ENCODE measurements around the gene PAGR1. TPM values are rescaled to one million over a fixed set of nuclear protein-coding genes. Genes with fewer than 3 reads are reported as not detected.
A peak's percentile ranks its signal among the peaks of the same experiment; 100 is the strongest.
"Not testable (repeated sequence)": the region's sequence is repeated elsewhere in the genome, so short reads cannot be mapped to it uniquely, and the experiment has no call there.

Gene PAGR1
- total RNA-seq, 1 donor from 2014 or later, result 14.7 TPM

GRCh38 chr16:29848420-29849297 is 32.7 kb downstream of the PAGR1 start:
- ATAC-seq (ENCODE audit: poor library complexity), result peak; percentile 88
- peak; percentile 83 for DNase-seq
- intact Hi-C loops (cut with DNase I), result loop anchor here (10.0 kb wide), 1 partner anchor 144 kb away; no protein-coding TSS in a partner anchor

DNA sequence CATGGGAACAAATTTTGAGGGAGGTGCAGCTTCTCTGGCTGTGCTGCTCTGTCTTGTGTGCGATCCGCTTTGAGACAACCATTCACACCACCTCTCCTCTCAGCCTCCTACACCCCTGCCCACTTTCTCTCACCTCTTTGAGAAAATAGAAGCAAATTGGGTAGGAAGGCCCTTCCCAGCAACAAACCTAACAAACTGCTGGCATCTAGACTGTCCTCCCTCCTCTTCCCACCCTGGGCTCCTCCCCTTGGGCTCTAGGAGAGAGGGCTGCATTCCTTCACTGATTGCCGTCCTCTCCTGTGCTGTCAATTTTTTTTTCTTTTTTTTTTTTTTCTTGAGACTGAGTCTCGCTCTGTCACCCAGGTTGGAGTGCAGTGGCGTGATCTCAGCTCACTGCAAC is 33.6 kb downstream of the PAGR1 start:
- intact Hi-C loops (cut with DNase I), result loop anchor here (10.0 kb wide), 1 partner anchor 145 kb away; no protein-coding TSS in a partner anchor
- ATAC-seq (ENCODE audit: poor library complexity), result peak; percentile 15
- DNase-seq, result no peak

DNA sequence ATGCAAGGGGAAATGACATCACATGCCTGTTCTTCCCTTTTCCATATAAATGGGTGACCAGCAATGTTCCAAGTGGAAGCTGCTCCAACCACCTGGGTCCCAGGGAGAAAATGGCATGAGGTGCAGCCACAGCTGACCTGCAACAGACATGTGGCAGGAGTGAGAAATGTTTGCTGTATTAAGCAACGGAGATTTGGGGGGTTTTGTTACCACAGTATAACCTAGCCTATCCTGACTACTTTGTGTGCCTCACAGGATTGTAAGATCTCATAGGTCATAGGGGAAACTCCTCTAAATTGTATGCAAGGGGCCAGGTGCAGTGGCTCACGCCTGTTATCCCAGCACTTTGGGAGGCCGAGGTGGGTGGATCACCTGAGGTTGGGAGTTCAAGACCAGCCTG is 35.0 kb downstream of the PAGR1 start:
- intact Hi-C loops (cut with DNase I), result no loop called here
- DNase-seq, result no peak
- no peak for ATAC-seq (ENCODE audit: poor library complexity)

GRCh38 chr16:29852654-29853053 is 36.7 kb downstream of the PAGR1 start:
- peak; percentile 42 for ATAC-seq (ENCODE audit: poor library complexity)
- no peak for DNase-seq

DNA sequence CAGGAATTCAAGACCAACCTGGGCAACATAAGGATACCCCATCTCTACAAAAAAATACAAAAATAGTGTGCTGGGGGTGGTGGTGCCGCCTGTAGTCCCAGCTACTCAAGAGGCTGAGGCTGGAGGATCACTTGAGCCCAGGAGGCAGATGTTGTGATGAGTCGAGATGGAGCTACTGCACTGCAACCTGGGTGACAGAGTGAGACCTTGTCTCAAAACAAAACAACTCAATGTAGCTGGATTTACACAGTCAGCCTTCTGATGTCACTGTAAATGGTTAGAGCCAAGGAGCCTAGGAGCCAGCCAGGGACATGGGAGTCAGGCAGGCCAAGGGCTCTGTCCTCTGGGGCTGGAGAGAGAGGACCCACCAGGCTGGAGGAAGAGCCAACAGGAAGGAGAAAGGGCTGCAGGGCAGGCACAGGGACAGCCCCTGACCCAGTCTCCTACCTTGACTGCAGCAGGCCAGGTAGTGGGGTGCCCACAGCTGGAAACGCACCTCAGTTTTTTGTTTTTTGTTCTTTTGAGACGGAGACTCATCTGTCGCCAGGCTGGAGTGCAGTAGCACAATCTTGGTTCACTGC is 38.7 kb downstream of the PAGR1 start:
- ATAC-seq (ENCODE audit: poor library complexity), result no peak
- intact Hi-C loops (cut with DNase I), result no loop called here
- no peak for DNase-seq

More at GRCh38 chr16:29852654-29853053, 36.7 kb downstream of the PAGR1 start:
- intact Hi-C loops (cut with DNase I), result no loop called here

DNA sequence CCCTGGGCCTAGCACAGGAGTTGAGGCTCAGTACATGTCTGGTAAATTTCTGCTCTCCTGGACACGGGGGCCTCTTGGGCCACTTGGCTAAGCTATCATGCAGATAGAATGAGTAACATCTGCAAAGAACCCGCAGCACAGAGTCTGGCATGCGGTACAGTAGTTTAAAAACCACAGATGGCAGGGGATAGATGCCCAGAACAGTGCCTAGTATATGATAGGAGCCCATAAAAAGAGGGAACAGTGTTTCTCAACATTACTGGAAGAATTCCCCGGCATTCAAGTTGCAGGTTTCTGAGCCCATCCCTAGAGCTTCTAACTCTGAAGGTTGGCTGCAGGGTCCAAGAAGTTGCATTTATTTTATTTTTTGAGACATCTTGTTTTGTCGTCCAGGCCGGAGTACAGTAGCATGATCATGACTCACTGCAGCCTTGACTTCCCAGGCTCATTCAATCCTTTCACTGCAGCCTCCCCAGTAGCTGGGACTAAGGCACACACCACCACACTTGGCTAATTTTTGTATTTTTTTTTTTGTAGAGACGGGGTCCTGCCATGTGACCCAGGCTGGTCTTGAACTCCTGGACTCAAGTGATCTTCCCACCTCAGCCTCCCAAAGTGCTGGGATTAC is 41.3 kb downstream of the PAGR1 start:
- intact Hi-C loops (cut with DNase I), result no loop called here
- no peak for DNase-seq
- ATAC-seq (ENCODE audit: poor library complexity), result no peak

GRCh38 chr16:29858149-29858849 is 42.3 kb downstream of the PAGR1 start:
- intact Hi-C loops (cut with DNase I), result no loop called here
- no peak for ATAC-seq (ENCODE audit: poor library complexity)
- no peak for DNase-seq

DNA sequence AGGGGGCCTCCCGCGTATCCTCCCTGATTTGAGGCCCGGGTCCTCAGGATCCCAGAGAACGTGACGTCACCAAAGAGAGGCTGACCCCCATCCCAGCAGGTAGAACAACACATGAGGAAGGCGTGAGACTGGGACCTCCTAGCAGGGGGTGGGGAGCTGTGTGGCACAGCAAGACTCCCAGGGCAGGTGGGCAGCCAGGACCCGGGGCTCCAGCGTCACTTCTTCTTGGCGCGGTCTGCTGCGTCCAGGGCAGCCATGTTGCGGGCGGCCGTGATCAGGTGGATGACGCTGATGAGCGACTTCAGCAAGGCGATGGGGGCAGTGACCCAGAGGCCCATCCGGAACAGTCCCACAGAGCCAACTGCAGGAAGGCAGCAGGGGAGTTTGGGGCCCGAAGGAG is 43.0 kb downstream of the PAGR1 start:
- ATAC-seq (ENCODE audit: poor library complexity), result no peak
- intact Hi-C loops (cut with DNase I), result no loop called here
- DNase-seq, result no peak

- ATAC-seq (ENCODE audit: poor library complexity) (peak; percentile 9), DNase-seq (peak; percentile 67)
- intact Hi-C loops (cut with DNase I), result no loop called here
Observed at GRCh38 chr16:29860218-29860617, 44.3 kb downstream of the PAGR1 start.

DNA sequence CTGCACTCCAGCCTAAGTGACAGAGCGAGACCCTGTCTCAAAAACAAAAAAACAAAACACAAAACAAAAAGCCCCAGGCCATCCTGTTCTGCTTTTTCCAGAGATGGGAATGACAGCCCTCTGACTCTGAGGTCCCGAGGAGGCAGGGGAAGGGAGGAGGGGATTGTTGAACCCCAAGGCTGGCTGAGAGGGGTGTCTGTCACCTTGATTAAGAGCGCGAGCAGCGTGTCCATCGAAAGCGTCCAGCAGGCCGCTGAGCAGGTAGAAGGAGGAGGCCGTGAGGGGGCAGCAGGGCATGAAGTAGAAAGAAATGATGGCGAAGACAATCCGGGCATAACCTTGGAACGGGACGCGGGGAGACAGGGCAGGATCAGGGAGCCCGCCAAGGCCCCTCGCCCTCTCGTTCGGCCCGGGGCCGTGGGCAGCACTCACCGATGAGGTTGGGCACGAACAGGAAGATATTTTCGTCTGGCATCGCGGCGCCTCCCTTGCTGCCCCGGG is 46.5 kb downstream of the PAGR1 start:
- no peak for DNase-seq
- intact Hi-C loops (cut with DNase I), result no loop called here
- ATAC-seq (ENCODE audit: poor library complexity), result peak; percentile 19

DNA sequence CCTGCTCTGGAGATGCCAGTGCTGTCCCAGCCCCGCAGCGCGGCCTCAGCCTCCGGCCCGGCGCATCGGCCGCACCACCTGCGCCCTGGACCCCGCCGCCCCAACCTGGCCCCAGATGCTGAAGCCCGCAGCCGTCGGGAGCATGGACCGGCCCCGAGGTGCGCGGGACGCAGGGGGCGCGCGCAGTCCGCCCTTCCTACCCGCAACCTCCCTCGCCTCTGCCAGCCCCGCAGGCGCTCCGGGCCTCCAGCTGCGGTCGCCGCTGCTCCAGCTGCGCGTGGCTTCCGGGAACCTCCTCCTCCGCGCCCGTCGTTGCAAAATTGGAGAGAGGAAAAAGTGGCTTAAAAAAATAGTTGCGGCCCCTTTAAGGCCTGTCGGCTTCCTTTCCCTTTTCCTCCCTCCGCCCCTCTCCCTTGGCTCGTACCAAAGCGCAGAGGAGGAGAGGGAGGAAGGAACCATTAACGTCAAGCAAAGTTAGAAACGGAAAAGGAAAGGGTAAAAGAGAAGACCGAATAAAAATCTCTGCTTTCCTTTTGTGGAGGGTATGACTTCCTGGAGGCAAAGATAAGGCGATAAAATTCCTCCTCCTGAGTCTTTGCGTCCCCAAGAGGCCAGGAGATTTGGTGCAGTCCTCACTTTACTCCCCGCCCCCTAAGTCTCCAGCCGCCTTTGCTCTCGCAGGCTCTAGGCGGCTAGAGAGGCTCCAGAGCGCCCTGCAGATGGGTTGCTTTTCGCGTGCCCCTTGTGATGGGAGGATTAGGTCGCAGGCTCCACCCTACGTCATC is 47.1 kb downstream of the PAGR1 start, which contains the start of gene CDIPT:
Gene CDIPT (minus strand): TSS at position 343 of the 785 bp plus-strand sequence. CDS start 369 bp downstream, outside the sequence.
- ATAC-seq (ENCODE audit: poor library complexity) (peak; percentile 97), DNase-seq (peak; percentile 95)
- intact Hi-C loops (cut with DNase I), result no loop called here

DNA sequence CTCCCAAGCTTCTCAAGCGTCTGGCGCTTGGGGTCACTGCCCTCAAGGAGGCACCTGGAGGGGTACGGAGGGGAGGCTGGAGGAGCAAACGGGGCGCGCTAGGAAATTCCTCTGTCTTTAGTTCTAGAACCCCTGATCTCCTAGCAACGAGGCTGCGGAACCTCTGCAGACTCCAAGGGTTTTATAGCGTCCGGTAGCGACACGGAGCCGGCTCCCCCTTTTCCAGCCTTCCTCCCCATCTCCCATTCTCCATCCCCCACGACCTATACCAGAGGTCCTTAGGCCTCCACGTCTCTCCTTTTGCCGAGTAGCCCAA is 47.7 kb downstream of the PAGR1 start:
- intact Hi-C loops (cut with DNase I), result no loop called here
- ATAC-seq (ENCODE audit: poor library complexity) (no peak), DNase-seq (no peak)

GRCh38 chr16:29864205-29864604 is 48.3 kb downstream of the PAGR1 start:
- ATAC-seq (ENCODE audit: poor library complexity), result no peak
- DNase-seq, result no peak
- intact Hi-C loops (cut with DNase I), result no loop called here

DNA sequence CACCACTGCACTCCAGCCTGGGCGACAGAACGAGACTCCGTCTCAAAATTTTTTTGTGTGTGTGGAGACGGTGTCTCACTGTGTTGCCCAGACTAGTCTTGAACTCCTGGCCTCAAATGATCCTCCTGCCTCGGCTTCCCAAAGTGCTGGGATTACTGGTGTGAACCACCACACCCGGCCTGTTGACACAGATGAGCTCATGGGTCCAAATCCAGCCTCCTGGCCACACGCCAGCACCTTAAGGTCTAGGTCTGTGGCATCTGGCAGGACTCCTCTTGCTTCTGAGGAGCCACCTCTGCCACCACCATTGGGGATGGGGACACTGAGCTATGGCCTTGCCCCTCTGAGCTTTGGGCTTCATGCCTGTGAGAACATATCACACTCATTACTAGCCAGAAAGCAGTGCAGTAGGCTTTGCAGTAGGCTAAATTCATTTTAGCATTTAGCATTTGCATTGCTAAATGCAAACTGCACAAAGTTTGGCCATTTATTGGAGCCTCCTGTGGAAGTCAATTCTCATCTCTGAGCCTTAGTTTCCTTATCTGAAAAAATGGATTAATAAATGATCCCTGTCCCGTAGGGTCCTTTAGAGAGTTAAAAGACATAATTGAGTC is 52.6 kb downstream of the PAGR1 start:
- DNase-seq, result no peak
- intact Hi-C loops (cut with DNase I), result no loop called here
- ATAC-seq (ENCODE audit: poor library complexity), result no peak

DNA sequence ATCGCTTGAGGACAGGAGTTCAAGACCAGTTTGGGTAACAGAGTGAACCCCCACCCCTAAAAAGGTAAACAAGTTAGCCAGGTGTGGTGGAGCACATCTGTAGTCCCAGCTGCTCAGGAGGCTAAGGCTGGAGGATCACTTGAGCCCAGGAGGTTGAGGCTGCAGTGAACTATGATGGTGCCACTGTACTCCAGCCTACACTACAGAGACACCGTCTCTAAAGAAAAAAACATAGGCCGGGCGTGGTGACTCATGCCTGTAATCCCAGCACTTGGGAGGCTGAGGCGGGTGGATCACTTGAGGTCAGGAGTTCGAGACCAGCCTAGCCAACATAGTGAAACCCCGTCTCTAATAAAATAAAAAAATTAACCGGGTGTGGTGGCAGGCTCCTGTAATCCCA is 53.1 kb downstream of the PAGR1 start:
- intact Hi-C loops (cut with DNase I); ATAC-seq (ENCODE audit: poor library complexity); DNase-seq: not testable (repeated sequence)

Measured in Right ventricle myocardium superior (tissue), 1 donor.